B cell (primary cell): ENCODE measurements around the gene KRT14. TPM values are rescaled to one million over a fixed set of nuclear protein-coding genes. Genes with fewer than 3 reads are reported as not detected.
"Not testable (repeated sequence)": the region's sequence is repeated elsewhere in the genome, so short reads cannot be mapped to it uniquely, and the experiment has no call there.

ENCODE experiments used
- ATAC-seq: fragments of 200-7000 bp; cut with Tn5 transposase; one replicate; pipeline ENCODE4 v1.10.0; 2021; ENCODE audit warnings: low read depth, mild to moderate bottlenecking, moderate number of reproducible peaks, moderate library complexity
- CTCF ChIA-PET: fragments of 350-600 bp; sonication (Branson Sonifier 250); formaldehyde crosslinking; loops from one replicate; lab custom pipeline; 2021; ENCODE audit warnings: antibody characterized with exemption, inconsistent platforms; lab: Charles Lee
- POLR2A ChIA-PET: fragments of 350-600 bp; sonication (Branson Sonifier 250); formaldehyde crosslinking; loops from one replicate; lab custom pipeline; 2021; ENCODE audit warnings: antibody characterized with exemption; lab: Charles Lee
- DNase-seq: peaks from one replicate; pipeline ENCODE4 v3.0.0; 2013
- H2AFZ ChIP-seq: 2 replicates; pipeline ENCODE4 v1.6.1; 2012; ENCODE audit warnings: mild to moderate bottlenecking, low read depth, low read length; ENCODE audit not compliant: insufficient read depth, poor library complexity, severe bottlenecking
- H3K27ac ChIP-seq, 2 donors: 1 replicate in 1 of 2; 2 replicates in 1 of 2; pipeline ENCODE4 v1.5.1; 2012 to 2013; ENCODE audit warnings: low read length in 2 of 2, mild to moderate bottlenecking in 2 of 2, moderate library complexity in 1 of 2
- H3K27me3 ChIP-seq, 4 experiments: fragments of 200-600 bp in 1 of 4; sonication (generic) in 1 of 4; replicated peaks in 1 of 4; 1 replicate in 2 of 4; 2 replicates in 2 of 4; pipeline versions ENCODE4 v1.6.1 to v1.7.0; 2013 to 2016; ENCODE audit warnings: low read length in 3 of 4, mild to moderate bottlenecking in 2 of 4, mixed read lengths in 1 of 4, moderate library complexity in 1 of 4; ENCODE audit not compliant: insufficient read depth in 4 of 4, control insufficient read depth in 3 of 4; ENCODE audit errors: control extremely low read depth in 1 of 4
- H3K36me3 ChIP-seq, 2 experiments: replicated peaks in 1 of 2; 1 replicate in 1 of 2; 2 replicates in 1 of 2; pipeline versions ENCODE4 v1.6.1 to v1.7.1; 2013; ENCODE audit warnings: low read length in 1 of 2; ENCODE audit not compliant: insufficient read depth in 2 of 2, control insufficient read depth in 1 of 2; ENCODE audit errors: control extremely low read depth in 1 of 2, extremely low read depth in 1 of 2
- H3K4me1 ChIP-seq, 2 donors: fragments of 200-600 bp in 1 of 2; sonication (generic) in 1 of 2; 1 replicate in 1 of 2; 2 replicates in 1 of 2; pipeline versions ENCODE4 v1.5.1 to v1.6.1; 2013 to 2017; ENCODE audit warnings: low read length in 2 of 2; ENCODE audit not compliant: control insufficient read depth in 2 of 2, insufficient read depth in 2 of 2
- H3K4me2 ChIP-seq: replicated peaks from 2 replicates; pipeline ENCODE3; 2012; ENCODE audit warnings: mild to moderate bottlenecking, low read depth, low read length; ENCODE audit not compliant: poor library complexity, severe bottlenecking
- H3K4me3 ChIP-seq, 5 experiments: fragments of 200-600 bp in 1 of 5; sonication (generic) in 1 of 5; 1 replicate in 3 of 5; 2 replicates in 2 of 5; pipeline versions ENCODE4 v1.5.1 to v1.7.0; 2011 to 2016; ENCODE audit warnings: low read length in 4 of 5, mild to moderate bottlenecking in 4 of 5, low read depth in 2 of 5, control low read depth in 1 of 5, moderate library complexity in 1 of 5; ENCODE audit not compliant: insufficient read depth in 1 of 5; ENCODE audit errors: control extremely low read depth in 1 of 5, extremely low read depth in 1 of 5
- H3K79me2 ChIP-seq: fragments of 200-600 bp; sonication (generic); one replicate; pipeline ENCODE4 v1.6.0; 2016; ENCODE audit warnings: low read length; ENCODE audit not compliant: control insufficient read depth, insufficient read depth
- H3K9ac ChIP-seq: fragments of 200-600 bp; sonication (generic); 2 replicates; pipeline ENCODE4 v1.6.1; 2017; ENCODE audit warnings: mild to moderate bottlenecking, low read length, moderate library complexity
- H3K9me3 ChIP-seq, 3 donors: one replicate each; pipeline versions ENCODE4 v1.6.1 to v1.7.1; 2013; ENCODE audit warnings: low read length in 2 of 3; ENCODE audit not compliant: control insufficient read depth in 2 of 3, insufficient read depth in 1 of 3; ENCODE audit errors: control extremely low read depth in 1 of 3
- H4K20me1 ChIP-seq: 2 replicates; pipeline ENCODE4 v1.6.0; 2012; ENCODE audit warnings: mild to moderate bottlenecking, low read length; ENCODE audit not compliant: insufficient read depth, control insufficient read depth, poor library complexity, severe bottlenecking
- H3K27ac Mint-ChIP-seq: one replicate; pipeline ENCODE4 v1.8.0; 2021; ENCODE audit warnings: mixed read lengths
- H3K27me3 Mint-ChIP-seq: one replicate; pipeline ENCODE4 v1.8.0; 2021; ENCODE audit warnings: mixed read lengths
- H3K4me1 Mint-ChIP-seq: one replicate; pipeline ENCODE4 v1.8.0; 2021; ENCODE audit warnings: mixed read lengths
- H3K4me3 Mint-ChIP-seq: one replicate; pipeline ENCODE4 v1.8.0; 2021; ENCODE audit warnings: mixed read lengths
- H3K9me3 Mint-ChIP-seq: one replicate; pipeline ENCODE4 v1.8.0; 2022; ENCODE audit warnings: mixed read lengths; ENCODE audit not compliant: insufficient read depth
- EZH2 ChIP-seq: IDR thresholded peaks from 2 replicates; pipeline ENCODE4 v1.6.1; 2012; ENCODE audit warnings: borderline replicate concordance, low read depth, mild to moderate bottlenecking, moderate library complexity, low read length; ENCODE audit not compliant: insufficient read depth, poor library complexity, severe bottlenecking
- WGBS: methylation state at CpG from one replicate; pipeline ENCODE4 v1.1.5; 2013; ENCODE audit warnings: missing lambda C conversion rate; ENCODE audit not compliant: insufficient coverage; 5-methylcytosine and 5-hydroxymethylcytosine counted together
- intact Hi-C: fragments of 100-400 bp; cut with micrococcal nuclease; formaldehyde crosslinking; loops from one replicate; pipeline ENCODE4 v1.10.0; 2022
- polyA plus RNA-seq: library from polyadenylated mRNA; depleted of rRNA; stranded (reverse); fragments of >200 nt; gene quantifications from 2 replicates; pipeline ENCODE4 v1.2.3, GENCODE V29; 2012
- total RNA-seq, 2 donors: library from RNA; stranded (reverse); fragments of 120-200 nt in 1 of 2; gene quantifications; 1 replicate in 1 of 2; 2 replicates in 1 of 2; pipeline versions ENCODE4 v1.2.3 to v1.2.4, GENCODE V29; 2013 to 2022
- TF ChIP-seq, protein P1 (sequence below): fragments of 200-600 bp; IDR thresholded peaks from one replicate; pipeline ENCODE4 v1.8.0; 2022; ENCODE audit warnings: antibody characterized with exemption, mild to moderate bottlenecking

Gene KRT14
- total and polyA plus RNA-seq, 2 donors (not counting 1 experiment from before 2014, with no cell fraction given), result not detected

DNA sequence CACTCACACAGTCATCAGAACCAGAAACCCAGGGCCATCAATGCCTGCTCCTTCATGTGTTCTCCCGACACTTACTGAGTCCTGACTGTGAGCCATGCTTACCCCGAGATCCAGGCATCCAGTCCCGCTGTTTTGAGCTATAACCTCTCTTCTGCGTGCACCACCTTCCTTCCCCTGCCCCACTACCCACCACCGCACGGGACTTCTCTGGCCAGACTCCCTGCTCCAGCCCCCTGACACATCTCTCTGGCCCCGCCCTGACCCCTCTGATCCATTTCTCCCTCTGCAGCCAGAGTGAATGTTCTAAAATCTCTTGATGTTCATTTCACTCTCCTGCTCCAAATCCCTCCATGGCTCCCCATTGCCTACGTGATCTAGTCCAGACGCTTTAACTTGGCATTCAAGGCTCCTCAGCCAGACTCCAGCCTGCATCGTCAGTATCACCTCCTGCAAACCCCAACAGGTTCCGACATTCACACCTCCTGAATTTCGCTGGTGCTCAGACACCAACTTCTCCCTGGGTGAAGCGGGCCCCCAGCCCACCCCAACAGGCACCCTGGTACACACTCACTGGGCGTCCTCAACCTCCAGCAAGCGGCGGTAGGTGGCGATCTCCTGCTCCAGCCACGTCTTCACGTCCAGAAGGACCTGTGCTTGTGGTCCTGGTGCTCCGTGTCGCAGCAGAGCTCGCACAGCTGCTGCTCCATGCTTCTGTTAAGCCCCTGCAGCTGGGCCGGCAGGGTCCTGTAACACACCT, 40.8 kb upstream of the KRT14 start:
- no peak for TF ChIP-seq EZH2
- TF ChIP-seq, protein P1, sequence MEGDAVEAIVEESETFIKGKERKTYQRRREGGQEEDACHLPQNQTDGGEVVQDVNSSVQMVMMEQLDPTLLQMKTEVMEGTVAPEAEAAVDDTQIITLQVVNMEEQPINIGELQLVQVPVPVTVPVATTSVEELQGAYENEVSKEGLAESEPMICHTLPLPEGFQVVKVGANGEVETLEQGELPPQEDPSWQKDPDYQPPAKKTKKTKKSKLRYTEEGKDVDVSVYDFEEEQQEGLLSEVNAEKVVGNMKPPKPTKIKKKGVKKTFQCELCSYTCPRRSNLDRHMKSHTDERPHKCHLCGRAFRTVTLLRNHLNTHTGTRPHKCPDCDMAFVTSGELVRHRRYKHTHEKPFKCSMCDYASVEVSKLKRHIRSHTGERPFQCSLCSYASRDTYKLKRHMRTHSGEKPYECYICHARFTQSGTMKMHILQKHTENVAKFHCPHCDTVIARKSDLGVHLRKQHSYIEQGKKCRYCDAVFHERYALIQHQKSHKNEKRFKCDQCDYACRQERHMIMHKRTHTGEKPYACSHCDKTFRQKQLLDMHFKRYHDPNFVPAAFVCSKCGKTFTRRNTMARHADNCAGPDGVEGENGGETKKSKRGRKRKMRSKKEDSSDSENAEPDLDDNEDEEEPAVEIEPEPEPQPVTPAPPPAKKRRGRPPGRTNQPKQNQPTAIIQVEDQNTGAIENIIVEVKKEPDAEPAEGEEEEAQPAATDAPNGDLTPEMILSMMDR, result no peak
- no peaks in the 10 kb centered on the region for H3K9me3 Mint-ChIP-seq
- Histone ChIP-seq H3K79me2 (no peaks in the 10 kb centered on the region), H4K20me1 (no peaks in the 10 kb centered on the region), H3K36me3 (no peaks in the 10 kb centered on the region), H2AFZ (no peak overlapping the region), H3K9me3 (no peaks in the 10 kb centered on the region), H3K4me2 (no peak overlapping the region), H3K27ac (no peak overlapping the region), H3K27me3 (no peaks in the 10 kb centered on the region), H3K4me1 (no peaks in the 10 kb centered on the region), H3K4me3 (no peak overlapping the region), H3K9ac (no peak overlapping the region)
- H3K27me3 Mint-ChIP-seq, result peaks cover 15% of the 10 kb centered on the region
- POLR2A ChIA-PET, result no interaction called here
- no peak overlapping the region for H3K27ac Mint-ChIP-seq
- CTCF ChIA-PET, result no interaction called here
- no peak overlapping the region for H3K4me3 Mint-ChIP-seq
- intact Hi-C loops, result no loop called here
- WGBS, result 96% methylated on average over 22 of the region's 23 CpGs
- H3K4me1 Mint-ChIP-seq, result no peaks in the 10 kb centered on the region
- no peak for ATAC-seq
- no peak for DNase-seq

DNA sequence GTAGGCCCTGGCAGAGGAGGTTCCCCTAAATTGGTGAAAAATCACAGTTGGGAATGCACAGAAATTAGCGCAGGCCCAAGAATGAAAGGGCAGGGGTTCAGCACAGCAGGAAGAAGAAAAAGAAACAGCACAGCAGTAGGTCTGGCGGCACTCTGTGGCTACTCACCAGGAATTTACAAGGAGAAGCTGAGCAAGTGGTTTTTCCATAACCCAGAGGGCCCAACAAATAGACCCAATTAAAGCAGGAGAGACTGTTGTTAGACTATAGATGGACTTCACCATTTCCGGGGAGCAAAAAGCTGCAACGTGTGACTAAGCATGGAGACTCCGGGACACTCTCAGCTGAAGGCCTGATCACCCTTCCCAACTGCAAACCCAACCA, 40.2 kb upstream of the KRT14 start:
- H2AFZ ChIP-seq, intact Hi-C loops, H3K36me3 ChIP-seq, POLR2A ChIA-PET, H3K4me3 Mint-ChIP-seq, DNase-seq, H3K27ac ChIP-seq, H3K4me3 ChIP-seq, H3K9me3 Mint-ChIP-seq, H3K27me3 ChIP-seq, H3K9me3 ChIP-seq, H3K4me2 ChIP-seq, H3K4me1 ChIP-seq, H4K20me1 ChIP-seq, H3K27ac Mint-ChIP-seq, H3K4me1 Mint-ChIP-seq, H3K9ac ChIP-seq, H3K79me2 ChIP-seq, ATAC-seq, CTCF ChIA-PET: not testable (repeated sequence)
- 100% methylated on average over 4 of the region's 5 CpGs for WGBS
- peaks cover 15% of the 10 kb centered on the region for H3K27me3 Mint-ChIP-seq

DNA sequence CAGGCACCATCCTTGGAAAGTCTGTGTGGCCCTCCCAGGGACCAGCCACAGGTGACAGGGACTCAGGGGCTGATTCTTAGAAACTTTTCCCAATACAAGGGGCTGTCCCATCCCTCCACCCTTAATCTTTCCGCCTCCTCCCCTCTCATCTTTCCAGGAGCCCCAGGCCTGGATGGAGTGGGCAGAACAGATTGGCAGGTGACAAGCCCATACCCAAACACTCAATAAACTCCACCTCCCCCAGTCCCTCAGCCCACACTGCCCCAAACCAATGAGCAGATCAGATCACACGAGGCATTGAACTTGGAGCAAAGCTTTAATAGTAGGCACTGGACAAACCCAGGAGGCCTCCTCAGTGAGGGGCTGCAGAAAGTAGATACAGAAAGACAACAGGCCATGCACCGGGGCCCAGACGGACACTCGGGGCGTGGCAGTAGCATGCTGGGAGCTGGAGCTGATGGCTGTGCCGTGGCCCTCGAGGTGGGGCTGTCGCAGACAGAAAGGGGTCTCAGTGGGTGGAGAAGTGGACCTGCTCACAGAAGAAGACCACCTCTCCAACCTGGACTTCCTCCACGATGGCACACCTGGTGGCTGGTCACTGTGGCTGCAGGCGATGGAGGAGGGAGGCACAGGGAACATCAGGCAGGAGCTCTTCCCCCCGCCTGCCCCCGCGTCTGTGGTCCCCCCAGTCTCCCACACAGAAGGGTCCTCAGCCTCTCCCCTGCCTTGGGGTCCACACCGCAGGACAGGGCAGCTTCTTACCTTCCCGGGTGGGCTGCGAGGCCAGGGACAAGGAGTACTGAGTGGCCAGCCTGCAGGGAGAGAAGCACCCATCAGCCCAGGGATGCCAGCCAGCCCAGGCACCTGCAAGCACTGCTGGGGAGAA, 39.6 kb upstream of the KRT14 start:
- H3K9ac ChIP-seq, H3K27me3 ChIP-seq, H3K4me1 Mint-ChIP-seq, H3K79me2 ChIP-seq, H4K20me1 ChIP-seq, DNase-seq, intact Hi-C loops, H3K4me3 Mint-ChIP-seq, POLR2A ChIA-PET, H3K27ac ChIP-seq, H3K27ac Mint-ChIP-seq, H3K9me3 Mint-ChIP-seq, ATAC-seq, H3K9me3 ChIP-seq, H3K4me1 ChIP-seq, H3K4me3 ChIP-seq, H3K36me3 ChIP-seq, H2AFZ ChIP-seq, H3K4me2 ChIP-seq: not testable (repeated sequence)
- peaks cover 20% of the 10 kb centered on the region for H3K27me3 Mint-ChIP-seq
- CTCF ChIA-PET, result interaction anchor here (0.7 kb wide), 1 partner anchor 844 kb away, joined by 3 read pairs; no protein-coding TSS in a partner anchor
- WGBS, result 93% methylated on average over 11 of the region's 17 CpGs
